Measurements from ENCODE around the gene CDH1.
"Not testable (repeated sequence)": the region's sequence is repeated elsewhere in the genome, so short reads cannot be mapped to it uniquely, and the experiment has no call there.

Gene CDH1

DNA sequence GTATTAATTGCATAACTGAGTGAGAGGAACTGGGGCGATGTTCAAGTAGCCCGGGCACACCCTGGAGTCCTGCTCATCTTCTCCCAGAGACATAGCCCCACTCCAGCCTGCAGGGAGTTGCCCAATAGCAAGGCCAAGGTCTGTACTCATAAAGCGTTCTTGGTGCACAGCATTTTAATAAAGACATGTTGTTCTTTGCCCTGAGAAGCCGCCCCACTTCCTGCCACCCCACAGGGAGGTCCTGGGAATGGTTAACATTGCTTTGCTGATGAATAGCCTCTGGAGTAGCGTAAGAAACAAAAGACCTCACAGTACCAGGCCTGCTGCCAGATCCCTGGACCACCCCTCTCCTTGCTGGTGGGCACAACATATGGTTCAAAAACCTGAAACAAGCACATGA lies 21.6 kb upstream of the CDH1 start:
- H3K9ac ChIP-seq (ENCODE audit: low read length), result no peak overlapping the region
- no peaks in the 10 kb centered on the region for H3K36me3 ChIP-seq (ENCODE audit: control insufficient read depth, insufficient read depth, low read length)
- no peak overlapping the region for H3K4me3 ChIP-seq (ENCODE audit: low read length)
- no peak overlapping the region for H3K27ac ChIP-seq (ENCODE audit: low read depth, low read length)
- no peaks in the 10 kb centered on the region for H3K4me1 ChIP-seq (ENCODE audit: control insufficient read depth, insufficient read depth, low read length)
- no peaks in the 10 kb centered on the region for H3K27me3 ChIP-seq (ENCODE audit: control insufficient read depth, insufficient read depth, low read length)

DNA sequence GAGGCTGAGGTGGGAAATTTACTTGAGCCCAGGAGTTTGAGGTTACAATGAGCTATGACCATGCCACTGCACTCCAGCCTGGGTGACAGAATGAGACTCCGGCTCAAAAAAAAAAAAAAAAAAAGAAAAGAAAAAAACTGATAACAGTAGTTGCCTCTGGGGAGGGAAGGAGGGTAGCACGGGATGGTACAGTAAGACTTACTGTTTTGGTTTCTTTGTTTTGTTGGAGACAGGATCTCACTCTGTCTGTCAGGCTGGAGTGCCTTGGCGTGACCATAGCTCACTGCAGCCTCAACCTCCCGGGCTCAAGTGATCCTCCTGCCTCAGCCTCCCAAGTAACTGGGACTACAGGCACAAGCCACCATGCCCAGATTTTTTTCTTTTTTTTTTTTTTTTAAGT lies 20.6 kb upstream of the CDH1 start:
- not testable (repeated sequence) for H3K27ac ChIP-seq (ENCODE audit: low read depth, low read length); H3K4me1 ChIP-seq (ENCODE audit: control insufficient read depth, insufficient read depth, low read length)

DNA sequence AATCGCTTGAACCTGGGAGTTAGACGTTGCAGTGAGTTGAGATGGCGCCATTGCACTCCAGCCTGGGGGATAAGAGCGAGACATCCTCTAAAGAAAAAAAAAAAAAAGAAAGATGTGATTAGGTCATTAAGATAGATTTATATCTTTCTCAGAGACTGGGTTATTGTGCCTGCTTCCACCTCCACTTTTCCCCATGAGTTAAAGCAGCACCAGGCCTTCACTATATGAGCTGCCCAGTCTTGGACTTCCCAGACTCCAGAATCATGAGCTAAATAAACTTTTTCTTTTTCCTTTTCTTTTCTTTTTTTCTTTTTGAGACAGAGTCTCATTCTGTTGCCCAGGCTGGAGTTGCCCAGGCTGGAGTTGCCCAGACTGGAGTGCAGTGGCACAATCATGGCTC lies 19.4 kb upstream of the CDH1 start:
- Histone ChIP-seq H3K27ac (ENCODE audit: low read depth, low read length) (no peak overlapping the region), H3K4me1 (ENCODE audit: control insufficient read depth, insufficient read depth, low read length) (no peaks in the 10 kb centered on the region), H3K36me3 (ENCODE audit: control insufficient read depth, insufficient read depth, low read length) (no peaks in the 10 kb centered on the region), H3K4me3 (ENCODE audit: low read length) (no peak overlapping the region), H3K27me3 (ENCODE audit: control insufficient read depth, insufficient read depth, low read length) (no peaks in the 10 kb centered on the region), H3K9ac (ENCODE audit: low read length) (no peak overlapping the region)

More for the DNA sequence above, 20.6 kb upstream of the CDH1 start:
- H3K36me3 ChIP-seq (ENCODE audit: control insufficient read depth, insufficient read depth, low read length); H3K9ac ChIP-seq (ENCODE audit: low read length); H3K27me3 ChIP-seq (ENCODE audit: control insufficient read depth, insufficient read depth, low read length); H3K4me3 ChIP-seq (ENCODE audit: low read length): not testable (repeated sequence)

GRCh38 chr16:68718590-68718989 lies 18.5 kb upstream of the CDH1 start:
- H3K4me3 ChIP-seq (ENCODE audit: low read length), result no peak overlapping the region
- no peaks in the 10 kb centered on the region for H3K27me3 ChIP-seq (ENCODE audit: control insufficient read depth, insufficient read depth, low read length)
- no peak overlapping the region for H3K27ac ChIP-seq (ENCODE audit: low read depth, low read length)

GRCh38 chr16:68719993-68720489 lies 17.1 kb upstream of the CDH1 start:
- H3K27ac ChIP-seq (ENCODE audit: low read depth, low read length), result no peak overlapping the region

More at GRCh38 chr16:68718590-68718989, 18.5 kb upstream of the CDH1 start:
- Histone ChIP-seq H3K4me1 (ENCODE audit: control insufficient read depth, insufficient read depth, low read length) (no peaks in the 10 kb centered on the region), H3K9ac (ENCODE audit: low read length) (no peak overlapping the region), H3K36me3 (ENCODE audit: control insufficient read depth, insufficient read depth, low read length) (no peaks in the 10 kb centered on the region)

GRCh38 chr16:68722119-68723024 lies 14.7 kb upstream of the CDH1 start:
- Histone ChIP-seq H3K36me3 (ENCODE audit: control insufficient read depth, insufficient read depth, low read length) (no peaks in the 10 kb centered on the region), H3K27ac (ENCODE audit: low read depth, low read length) (no peak overlapping the region), H3K4me3 (ENCODE audit: low read length) (no peak overlapping the region), H3K9ac (ENCODE audit: low read length) (no peak overlapping the region), H3K27me3 (ENCODE audit: control insufficient read depth, insufficient read depth, low read length) (no peaks in the 10 kb centered on the region), H3K4me1 (ENCODE audit: control insufficient read depth, insufficient read depth, low read length) (no peaks in the 10 kb centered on the region)

More at GRCh38 chr16:68719993-68720489, 17.1 kb upstream of the CDH1 start:
- Histone ChIP-seq H3K36me3 (ENCODE audit: control insufficient read depth, insufficient read depth, low read length) (no peaks in the 10 kb centered on the region), H3K9ac (ENCODE audit: low read length) (no peak overlapping the region), H3K4me1 (ENCODE audit: control insufficient read depth, insufficient read depth, low read length) (no peaks in the 10 kb centered on the region), H3K4me3 (ENCODE audit: low read length) (no peak overlapping the region), H3K27me3 (ENCODE audit: control insufficient read depth, insufficient read depth, low read length) (no peaks in the 10 kb centered on the region)

- H3K27me3 ChIP-seq (ENCODE audit: control insufficient read depth, insufficient read depth, low read length), result no peaks in the 10 kb centered on the region
- no peaks in the 10 kb centered on the region for H3K4me1 ChIP-seq (ENCODE audit: control insufficient read depth, insufficient read depth, low read length)
- H3K36me3 ChIP-seq (ENCODE audit: control insufficient read depth, insufficient read depth, low read length), result no peaks in the 10 kb centered on the region
- H3K9ac ChIP-seq (ENCODE audit: low read length), result no peak overlapping the region
- H3K27ac ChIP-seq (ENCODE audit: low read depth, low read length), result no peak overlapping the region
- H3K4me3 ChIP-seq (ENCODE audit: low read length), result no peak overlapping the region
Measured at GRCh38 chr16:68724797-68725196, 12.3 kb upstream of the CDH1 start.

GRCh38 chr16:68728523-68728922 lies 8.6 kb upstream of the CDH1 start:
- H3K27ac ChIP-seq (ENCODE audit: low read depth, low read length), result no peak overlapping the region
- H3K4me1 ChIP-seq (ENCODE audit: control insufficient read depth, insufficient read depth, low read length), result no peaks in the 10 kb centered on the region
- H3K36me3 ChIP-seq (ENCODE audit: control insufficient read depth, insufficient read depth, low read length), result no peaks in the 10 kb centered on the region
- H3K27me3 ChIP-seq (ENCODE audit: control insufficient read depth, insufficient read depth, low read length), result no peaks in the 10 kb centered on the region
- H3K4me3 ChIP-seq (ENCODE audit: low read length), result no peak overlapping the region
- H3K9ac ChIP-seq (ENCODE audit: low read length), result no peak overlapping the region

GRCh38 chr16:68731637-68732036 lies 5.5 kb upstream of the CDH1 start:
- Histone ChIP-seq H3K27me3 (ENCODE audit: control insufficient read depth, insufficient read depth, low read length) (no peaks in the 10 kb centered on the region), H3K36me3 (ENCODE audit: control insufficient read depth, insufficient read depth, low read length) (no peaks in the 10 kb centered on the region), H3K9ac (ENCODE audit: low read length) (no peak overlapping the region), H3K4me3 (ENCODE audit: low read length) (no peak overlapping the region), H3K4me1 (ENCODE audit: control insufficient read depth, insufficient read depth, low read length) (no peaks in the 10 kb centered on the region), H3K27ac (ENCODE audit: low read depth, low read length) (no peak overlapping the region)

DNA sequence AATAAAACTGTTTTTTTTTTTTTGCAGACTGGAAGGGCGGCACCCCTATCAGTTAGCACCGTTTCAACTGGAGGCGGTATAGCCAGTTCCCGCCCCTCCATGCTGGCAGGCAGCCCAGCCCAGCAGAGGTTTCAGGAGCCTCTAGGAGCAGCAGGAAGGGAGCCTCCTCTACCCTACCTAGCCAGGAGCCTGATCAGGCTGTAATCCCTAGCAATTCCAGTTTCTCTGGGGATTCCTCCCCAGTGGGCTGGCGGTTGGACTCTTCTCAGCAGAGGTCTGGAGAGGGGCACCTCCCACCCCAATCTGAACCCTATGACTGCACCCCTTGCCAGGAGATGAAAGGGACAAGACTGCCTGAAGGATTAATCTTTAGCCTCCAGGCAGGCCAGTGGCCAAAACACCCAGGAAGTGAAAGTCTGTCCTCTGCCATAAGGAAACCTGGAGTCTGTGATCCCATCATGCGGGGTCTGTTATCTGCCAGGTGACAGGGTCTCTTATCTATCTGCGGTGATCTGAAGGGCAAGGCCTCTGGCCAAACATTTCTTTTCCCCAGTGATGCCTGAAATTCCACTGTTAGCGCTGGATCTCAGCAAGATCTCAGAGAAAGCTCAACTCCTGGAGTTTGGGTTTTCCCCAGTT lies 4.9 kb upstream of the CDH1 start:
- Histone ChIP-seq H3K36me3 (ENCODE audit: control insufficient read depth, insufficient read depth, low read length) (no peaks in the 10 kb centered on the region), H3K27ac (ENCODE audit: low read depth, low read length) (no peak overlapping the region), H3K4me1 (ENCODE audit: control insufficient read depth, insufficient read depth, low read length) (no peaks in the 10 kb centered on the region), H3K9ac (ENCODE audit: low read length) (no peak overlapping the region), H3K27me3 (ENCODE audit: control insufficient read depth, insufficient read depth, low read length) (peaks cover 2% of the 10 kb centered on the region), H3K4me3 (ENCODE audit: low read length) (no peak overlapping the region)

- H3K4me1 ChIP-seq (ENCODE audit: control insufficient read depth, insufficient read depth, low read length), result no peaks in the 10 kb centered on the region
- H3K4me3 ChIP-seq (ENCODE audit: low read length), result no peak overlapping the region
- H3K36me3 ChIP-seq (ENCODE audit: control insufficient read depth, insufficient read depth, low read length), result no peaks in the 10 kb centered on the region
- H3K9ac ChIP-seq (ENCODE audit: low read length), result no peak overlapping the region
- no peak overlapping the region for H3K27ac ChIP-seq (ENCODE audit: low read depth, low read length)
- H3K27me3 ChIP-seq (ENCODE audit: control insufficient read depth, insufficient read depth, low read length), result peaks cover 2% of the 10 kb centered on the region
Measured at GRCh38 chr16:68732741-68733399, 4.2 kb upstream of the CDH1 start.

GRCh38 chr16:68733570-68733969 lies 3.5 kb upstream of the CDH1 start:
- Histone ChIP-seq H3K27me3 (ENCODE audit: control insufficient read depth, insufficient read depth, low read length) (peaks cover 2% of the 10 kb centered on the region), H3K4me1 (ENCODE audit: control insufficient read depth, insufficient read depth, low read length) (no peaks in the 10 kb centered on the region), H3K27ac (ENCODE audit: low read depth, low read length) (no peak overlapping the region), H3K4me3 (ENCODE audit: low read length) (no peak overlapping the region), H3K36me3 (ENCODE audit: control insufficient read depth, insufficient read depth, low read length) (no peaks in the 10 kb centered on the region), H3K9ac (ENCODE audit: low read length) (no peak overlapping the region)

Data from rectal smooth muscle tissue (tissue), 1 donor.